ENCODE measurements around the gene CDT1.

DNA sequence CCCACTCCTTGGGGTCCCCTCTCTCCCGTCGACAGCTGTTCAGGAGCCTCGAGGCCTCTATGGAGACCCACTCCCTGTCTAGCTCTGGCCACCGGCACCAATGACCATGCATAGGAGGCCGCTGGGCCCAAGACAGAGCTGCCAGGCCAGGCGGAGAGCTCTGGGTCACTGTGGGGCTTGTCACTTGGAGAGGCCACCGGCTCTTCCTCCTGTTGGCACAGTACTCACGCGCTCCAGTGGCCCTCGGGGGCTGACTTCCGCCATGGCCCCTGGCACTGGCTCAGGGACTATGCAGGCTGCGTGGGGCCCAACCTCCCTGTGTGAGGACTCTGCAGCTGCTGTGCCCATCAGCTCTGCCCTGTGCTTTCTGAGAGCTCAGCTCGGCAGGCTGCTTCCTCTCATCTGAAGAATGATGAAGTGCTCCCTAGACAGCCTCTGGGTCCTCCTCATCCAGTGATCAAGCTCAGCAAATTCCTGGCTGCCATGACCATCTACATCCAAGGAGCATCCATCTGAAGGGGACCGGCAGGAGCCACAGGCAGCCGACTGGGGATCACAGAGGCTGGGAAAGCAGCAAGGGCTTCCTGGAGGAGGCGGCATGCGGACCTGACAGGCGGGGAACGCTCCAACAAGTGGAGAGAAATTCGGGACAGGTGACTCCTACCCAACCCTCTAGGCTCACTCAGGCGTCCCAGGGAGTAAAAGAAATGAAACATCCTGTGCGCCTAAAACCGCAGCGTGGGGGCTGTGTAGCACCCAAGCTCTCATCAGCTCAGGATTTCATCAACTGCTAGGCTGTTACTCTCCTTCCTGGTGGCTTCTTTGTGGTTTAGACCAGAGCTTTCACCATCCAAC lies 36.4 kb downstream of the CDT1 start:
- no peak for TF ChIP-seq CTCF (IDR thresholded peaks at IDR 0.05)
- TF ChIP-seq EP300 (IDR thresholded peaks at IDR 0.05): no peak
- TF ChIP-seq POLR2A (IDR thresholded peaks at IDR 0.05): no peak

All from ovary (tissue), 3 donors.